HEK293 (cell line): ENCODE data around the gene COA8.

Experiments
- GLI4 ChIP-seq: fragments of 450-650 bp; formaldehyde crosslinking; IDR thresholded peaks from 2 replicates; pipeline ENCODE4 v1.5.1; 2016; ENCODE audit warnings: missing biosample characterization, missing genetic modification characterization
- KLF1 ChIP-seq: fragments of 450-650 bp; formaldehyde crosslinking; IDR thresholded peaks from 2 replicates; pipeline ENCODE4 v1.5.1; 2016; ENCODE audit warnings: missing biosample characterization, missing genetic modification characterization
- OSR2 ChIP-seq: fragments of 450-650 bp; formaldehyde crosslinking; IDR thresholded peaks from 2 replicates; pipeline ENCODE4 v1.5.1; 2016; ENCODE audit warnings: missing biosample characterization, missing genetic modification characterization
- PRDM1 ChIP-seq: fragments of 450-650 bp; formaldehyde crosslinking; IDR thresholded peaks from 2 replicates; pipeline ENCODE4; 2016; ENCODE audit warnings: missing biosample characterization, missing genetic modification characterization
- SALL2 ChIP-seq: fragments of 450-650 bp; formaldehyde crosslinking; IDR thresholded peaks from 2 replicates; pipeline ENCODE4 v1.5.0; 2017; ENCODE audit warnings: missing biosample characterization, mild to moderate bottlenecking, missing genetic modification characterization, borderline replicate concordance
- SCRT2 ChIP-seq: fragments of 450-650 bp; formaldehyde crosslinking; IDR thresholded peaks from 2 replicates; pipeline ENCODE4 v1.5.1; 2016; ENCODE audit warnings: missing biosample characterization, missing genetic modification characterization
- TCF7L2 ChIP-seq: IDR thresholded peaks from 2 replicates; pipeline ENCODE4 v1.6.1; 2011; ENCODE audit warnings: low read depth, mild to moderate bottlenecking, inconsistent platforms, low read length, moderate library complexity, borderline replicate concordance
- YY2 ChIP-seq: fragments of 450-650 bp; formaldehyde crosslinking; IDR thresholded peaks from 2 replicates; pipeline ENCODE4 v1.5.1; 2016; ENCODE audit warnings: missing biosample characterization, missing genetic modification characterization
- ZBTB17 ChIP-seq: fragments of 450-650 bp; formaldehyde crosslinking; IDR thresholded peaks from 2 replicates; pipeline ENCODE4 v1.5.1; 2016; ENCODE audit warnings: missing biosample characterization, missing genetic modification characterization
- ZFP41 ChIP-seq: fragments of 450-650 bp; formaldehyde crosslinking; IDR thresholded peaks from 2 replicates; pipeline ENCODE4 v1.5.1; 2016; ENCODE audit warnings: missing biosample characterization, missing genetic modification characterization, borderline replicate concordance
- ZNF114 ChIP-seq: fragments of 450-650 bp; formaldehyde crosslinking; IDR thresholded peaks from 2 replicates; pipeline ENCODE4 v1.5.0; 2017; ENCODE audit warnings: missing biosample characterization, missing genetic modification characterization
- ZNF146 ChIP-seq: fragments of 450-650 bp; formaldehyde crosslinking; IDR thresholded peaks from 2 replicates; pipeline ENCODE4 v1.5.1; 2016; ENCODE audit warnings: missing biosample characterization, missing genetic modification characterization
- ZNF19 ChIP-seq: fragments of 450-650 bp; formaldehyde crosslinking; IDR thresholded peaks from 2 replicates; pipeline ENCODE4; 2016; ENCODE audit warnings: missing biosample characterization, missing genetic modification characterization, low read depth
- ZNF2 ChIP-seq: fragments of 450-650 bp; formaldehyde crosslinking; IDR thresholded peaks from 2 replicates; pipeline ENCODE4 v1.5.1; 2016; ENCODE audit warnings: missing biosample characterization, missing genetic modification characterization
- ZNF24 ChIP-seq: fragments of 450-650 bp; formaldehyde crosslinking; IDR thresholded peaks from 2 replicates; pipeline ENCODE4 v1.5.1; 2016; ENCODE audit warnings: missing biosample characterization, missing genetic modification characterization
- ZNF266 ChIP-seq: fragments of 450-650 bp; formaldehyde crosslinking; IDR thresholded peaks from 2 replicates; pipeline ENCODE4 v1.5.1; 2016; ENCODE audit warnings: missing biosample characterization, missing genetic modification characterization, low read depth
- ZNF292 ChIP-seq: fragments of 450-650 bp; formaldehyde crosslinking; IDR thresholded peaks from 2 replicates; pipeline ENCODE4 v1.5.1; 2016; ENCODE audit warnings: low read depth, missing biosample characterization, missing genetic modification characterization, borderline replicate concordance
- ZNF302 ChIP-seq: fragments of 450-650 bp; formaldehyde crosslinking; IDR thresholded peaks from 2 replicates; pipeline ENCODE4 v1.5.1; 2016; ENCODE audit warnings: missing biosample characterization, missing genetic modification characterization, low read depth
- ZNF311 ChIP-seq: fragments of 450-650 bp; formaldehyde crosslinking; IDR thresholded peaks from 2 replicates; pipeline ENCODE4 v1.5.1; 2017; ENCODE audit warnings: missing biosample characterization, missing genetic modification characterization, borderline replicate concordance
- ZNF324 ChIP-seq: fragments of 450-650 bp; formaldehyde crosslinking; IDR thresholded peaks from 2 replicates; pipeline ENCODE4 v1.5.1; 2016; ENCODE audit warnings: missing biosample characterization, missing genetic modification characterization
- ZNF423 ChIP-seq: fragments of 450-650 bp; formaldehyde crosslinking; IDR thresholded peaks from 2 replicates; pipeline ENCODE4 v1.5.1; 2016; ENCODE audit warnings: missing biosample characterization, missing genetic modification characterization
- ZNF560 ChIP-seq: fragments of 450-650 bp; formaldehyde crosslinking; IDR thresholded peaks from 2 replicates; pipeline ENCODE4 v1.5.1; 2017; ENCODE audit warnings: missing biosample characterization, missing genetic modification characterization, borderline replicate concordance
- ZNF621 ChIP-seq: fragments of 450-650 bp; formaldehyde crosslinking; IDR thresholded peaks from 2 replicates; pipeline ENCODE4 v1.5.1; 2017; ENCODE audit warnings: missing biosample characterization, missing genetic modification characterization
- ZNF629 ChIP-seq: fragments of 450-650 bp; formaldehyde crosslinking; IDR thresholded peaks from 2 replicates; pipeline ENCODE4 v1.5.1; 2017; ENCODE audit warnings: missing biosample characterization, missing genetic modification characterization
- ZNF664 ChIP-seq: fragments of 450-650 bp; formaldehyde crosslinking; IDR thresholded peaks from 2 replicates; pipeline ENCODE4 v1.5.1; 2016; ENCODE audit warnings: missing biosample characterization, missing genetic modification characterization
- ZNF776 ChIP-seq: fragments of 450-650 bp; formaldehyde crosslinking; IDR thresholded peaks from 2 replicates; pipeline ENCODE4 v1.5.0; 2017; ENCODE audit warnings: missing biosample characterization, missing genetic modification characterization, borderline replicate concordance
- ZNF785 ChIP-seq: fragments of 450-650 bp; formaldehyde crosslinking; IDR thresholded peaks from 2 replicates; pipeline ENCODE4 v1.5.1; 2016; ENCODE audit warnings: missing biosample characterization, missing genetic modification characterization
- ZNF837 ChIP-seq: fragments of 450-650 bp; formaldehyde crosslinking; IDR thresholded peaks from 2 replicates; pipeline ENCODE4 v1.5.1; 2016; ENCODE audit warnings: missing biosample characterization, missing genetic modification characterization
- ZXDB ChIP-seq: fragments of 450-650 bp; formaldehyde crosslinking; IDR thresholded peaks from 2 replicates; pipeline ENCODE4 v1.5.1; 2016; ENCODE audit warnings: missing biosample characterization, missing genetic modification characterization
- TF ChIP-seq, protein P1 (sequence below): fragments of 450-650 bp; formaldehyde crosslinking; IDR thresholded peaks from 2 replicates; pipeline ENCODE4 v1.5.1; 2016; ENCODE audit warnings: missing biosample characterization, missing genetic modification characterization
- TF ChIP-seq, protein P2 (sequence below): fragments of 450-650 bp; formaldehyde crosslinking; IDR thresholded peaks from 2 replicates; pipeline ENCODE4 v1.5.1; 2016; ENCODE audit warnings: missing biosample characterization, missing genetic modification characterization
- TF ChIP-seq, protein P3 (sequence below): fragments of 450-650 bp; formaldehyde crosslinking; IDR thresholded peaks from 2 replicates; pipeline ENCODE4 v1.5.1; 2017; ENCODE audit warnings: missing biosample characterization, missing genetic modification characterization
- TF ChIP-seq, protein P4 (sequence below): fragments of 450-650 bp; formaldehyde crosslinking; conservative IDR thresholded peaks from 2 replicates; pipeline ENCODE4 v1.5.1; 2016; ENCODE audit warnings: low read depth, missing biosample characterization, missing genetic modification characterization

COA8 gene

DNA sequence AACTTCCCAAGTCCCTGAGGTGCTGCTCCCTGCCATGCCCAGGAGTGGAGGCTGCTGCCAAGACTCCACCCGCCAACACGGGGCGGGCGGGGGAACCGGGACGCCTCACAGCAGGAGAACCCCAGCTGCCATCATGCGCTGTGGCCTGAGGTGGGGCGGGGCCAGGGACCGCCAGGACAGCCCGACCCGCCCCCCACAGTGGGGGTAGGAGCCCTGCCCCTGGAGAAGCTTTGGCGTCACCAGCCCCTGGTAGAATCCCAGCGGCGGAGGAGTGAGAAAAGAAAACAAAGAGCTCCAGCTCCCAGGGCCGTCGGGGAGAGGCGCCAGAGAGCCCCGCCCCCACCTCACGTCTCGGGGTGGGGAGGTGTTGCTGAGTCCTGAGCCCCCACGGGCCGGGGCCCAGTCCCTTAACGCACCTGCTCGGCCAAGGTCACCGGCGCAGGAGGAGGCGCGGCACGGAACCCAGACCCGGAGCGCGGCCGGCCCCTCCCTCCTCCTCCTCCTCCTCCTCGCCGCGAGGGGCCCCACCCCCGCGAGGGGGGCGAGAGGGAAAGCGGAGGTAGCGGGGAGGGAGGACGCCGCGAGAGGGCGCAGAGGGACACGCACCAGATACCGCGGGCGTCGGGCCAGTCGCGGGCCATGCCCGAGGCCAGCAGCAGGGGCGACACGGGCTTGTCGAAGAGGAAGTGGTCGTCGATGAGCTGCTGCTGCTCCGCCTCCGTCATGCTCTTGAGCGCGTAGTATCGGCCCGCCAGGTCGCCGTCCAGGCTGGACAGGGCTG, 41.9 kb upstream of the COA8 start (continued):
- TF ChIP-seq ZNF311, result no peak
- TF ChIP-seq GLI4 (tag by site-specific recombination), result no peak
- TF ChIP-seq, protein P1, sequence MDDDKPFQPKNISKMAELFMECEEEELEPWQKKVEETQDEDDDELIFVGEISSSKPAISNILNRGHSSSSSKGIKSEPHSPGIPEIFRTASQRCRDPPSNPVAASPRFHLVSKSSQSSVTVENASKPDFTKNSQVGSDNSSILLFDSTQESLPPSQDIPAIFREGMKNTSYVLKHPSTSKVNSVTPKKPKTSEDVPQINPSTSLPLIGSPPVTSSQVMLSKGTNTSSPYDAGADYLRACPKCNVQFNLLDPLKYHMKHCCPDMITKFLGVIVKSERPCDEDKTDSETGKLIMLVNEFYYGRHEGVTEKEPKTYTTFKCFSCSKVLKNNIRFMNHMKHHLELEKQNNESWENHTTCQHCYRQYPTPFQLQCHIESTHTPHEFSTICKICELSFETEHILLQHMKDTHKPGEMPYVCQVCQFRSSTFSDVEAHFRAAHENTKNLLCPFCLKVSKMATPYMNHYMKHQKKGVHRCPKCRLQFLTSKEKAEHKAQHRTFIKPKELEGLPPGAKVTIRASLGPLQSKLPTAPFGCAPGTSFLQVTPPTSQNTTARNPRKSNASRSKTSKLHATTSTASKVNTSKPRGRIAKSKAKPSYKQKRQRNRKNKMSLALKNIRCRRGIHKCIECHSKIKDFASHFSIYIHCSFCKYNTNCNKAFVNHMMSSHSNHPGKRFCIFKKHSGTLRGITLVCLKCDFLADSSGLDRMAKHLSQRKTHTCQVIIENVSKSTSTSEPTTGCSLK (tag by site-specific recombination), result no peak
- no peak for TF ChIP-seq SALL2 (tag by site-specific recombination)
- TF ChIP-seq ZNF302 (tag by site-specific recombination), result no peak
- peak; percentile 56; the same call in 1 of the 2 replicates for TF ChIP-seq ZNF785
- peak; percentile 90 for TF ChIP-seq KLF1
- peak; percentile 78 for TF ChIP-seq ZNF146
- TF ChIP-seq, protein P2, sequence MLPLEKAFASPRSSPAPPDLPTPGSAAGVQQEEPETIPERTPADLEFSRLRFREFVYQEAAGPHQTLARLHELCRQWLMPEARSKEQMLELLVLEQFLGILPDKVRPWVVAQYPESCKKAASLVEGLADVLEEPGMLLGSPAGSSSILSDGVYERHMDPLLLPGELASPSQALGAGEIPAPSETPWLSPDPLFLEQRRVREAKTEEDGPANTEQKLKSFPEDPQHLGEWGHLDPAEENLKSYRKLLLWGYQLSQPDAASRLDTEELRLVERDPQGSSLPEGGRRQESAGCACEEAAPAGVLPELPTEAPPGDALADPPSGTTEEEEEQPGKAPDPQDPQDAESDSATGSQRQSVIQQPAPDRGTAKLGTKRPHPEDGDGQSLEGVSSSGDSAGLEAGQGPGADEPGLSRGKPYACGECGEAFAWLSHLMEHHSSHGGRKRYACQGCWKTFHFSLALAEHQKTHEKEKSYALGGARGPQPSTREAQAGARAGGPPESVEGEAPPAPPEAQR (tag by site-specific recombination), result peak; percentile 49; the same call in 1 of the 2 replicates
- TF ChIP-seq ZNF560 (tag by site-specific recombination), result no peak
- TF ChIP-seq ZXDB (tag by site-specific recombination), result peak; percentile 100
- TF ChIP-seq ZNF324 (tag by site-specific recombination), result peak; percentile 95
- TF ChIP-seq OSR2 (tag by site-specific recombination), result peak; percentile 99
- peak; percentile 63 for TF ChIP-seq PRDM1
- TF ChIP-seq, protein P3, sequence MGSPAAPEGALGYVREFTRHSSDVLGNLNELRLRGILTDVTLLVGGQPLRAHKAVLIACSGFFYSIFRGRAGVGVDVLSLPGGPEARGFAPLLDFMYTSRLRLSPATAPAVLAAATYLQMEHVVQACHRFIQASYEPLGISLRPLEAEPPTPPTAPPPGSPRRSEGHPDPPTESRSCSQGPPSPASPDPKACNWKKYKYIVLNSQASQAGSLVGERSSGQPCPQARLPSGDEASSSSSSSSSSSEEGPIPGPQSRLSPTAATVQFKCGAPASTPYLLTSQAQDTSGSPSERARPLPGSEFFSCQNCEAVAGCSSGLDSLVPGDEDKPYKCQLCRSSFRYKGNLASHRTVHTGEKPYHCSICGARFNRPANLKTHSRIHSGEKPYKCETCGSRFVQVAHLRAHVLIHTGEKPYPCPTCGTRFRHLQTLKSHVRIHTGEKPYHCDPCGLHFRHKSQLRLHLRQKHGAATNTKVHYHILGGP, result no peak
- TF ChIP-seq ZNF423 (tag by site-specific recombination), result peak; percentile 85
- peak; percentile 83 for TF ChIP-seq ZNF24 (tag by site-specific recombination)
- TF ChIP-seq ZNF292 (tag by site-specific recombination), result no peak
- TF ChIP-seq, protein P4, sequence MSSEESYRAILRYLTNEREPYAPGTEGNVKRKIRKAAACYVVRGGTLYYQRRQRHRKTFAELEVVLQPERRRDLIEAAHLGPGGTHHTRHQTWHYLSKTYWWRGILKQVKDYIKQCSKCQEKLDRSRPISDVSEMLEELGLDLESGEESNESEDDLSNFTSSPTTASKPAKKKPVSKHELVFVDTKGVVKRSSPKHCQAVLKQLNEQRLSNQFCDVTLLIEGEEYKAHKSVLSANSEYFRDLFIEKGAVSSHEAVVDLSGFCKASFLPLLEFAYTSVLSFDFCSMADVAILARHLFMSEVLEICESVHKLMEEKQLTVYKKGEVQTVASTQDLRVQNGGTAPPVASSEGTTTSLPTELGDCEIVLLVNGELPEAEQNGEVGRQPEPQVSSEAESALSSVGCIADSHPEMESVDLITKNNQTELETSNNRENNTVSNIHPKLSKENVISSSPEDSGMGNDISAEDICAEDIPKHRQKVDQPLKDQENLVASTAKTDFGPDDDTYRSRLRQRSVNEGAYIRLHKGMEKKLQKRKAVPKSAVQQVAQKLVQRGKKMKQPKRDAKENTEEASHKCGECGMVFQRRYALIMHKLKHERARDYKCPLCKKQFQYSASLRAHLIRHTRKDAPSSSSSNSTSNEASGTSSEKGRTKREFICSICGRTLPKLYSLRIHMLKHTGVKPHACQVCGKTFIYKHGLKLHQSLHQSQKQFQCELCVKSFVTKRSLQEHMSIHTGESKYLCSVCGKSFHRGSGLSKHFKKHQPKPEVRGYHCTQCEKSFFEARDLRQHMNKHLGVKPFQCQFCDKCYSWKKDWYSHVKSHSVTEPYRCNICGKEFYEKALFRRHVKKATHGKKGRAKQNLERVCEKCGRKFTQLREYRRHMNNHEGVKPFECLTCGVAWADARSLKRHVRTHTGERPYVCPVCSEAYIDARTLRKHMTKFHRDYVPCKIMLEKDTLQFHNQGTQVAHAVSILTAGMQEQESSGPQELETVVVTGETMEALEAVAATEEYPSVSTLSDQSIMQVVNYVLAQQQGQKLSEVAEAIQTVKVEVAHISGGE, result peak; percentile 38; the same call in 1 of the 2 replicates
- peak; percentile 51 for TF ChIP-seq YY2 (tag by site-specific recombination)
- TF ChIP-seq ZNF114, result no peak
- TF ChIP-seq ZNF19 (tag by site-specific recombination), result no peak
- peak; percentile 87 for TF ChIP-seq ZNF837
- no peak for TF ChIP-seq TCF7L2
- peak; percentile 98 for TF ChIP-seq ZNF2
- no peak for TF ChIP-seq ZNF621
- no peak for TF ChIP-seq ZNF266 (tag by site-specific recombination)
- TF ChIP-seq ZBTB17 (tag by site-specific recombination), result peak; percentile 89
- TF ChIP-seq ZNF664 (tag by site-specific recombination), result no peak
- TF ChIP-seq SCRT2 (tag by site-specific recombination), result peak; percentile 53; the same call in 1 of the 2 replicates
- TF ChIP-seq ZNF776 (tag by site-specific recombination), result no peak
- no peak for TF ChIP-seq ZFP41
- TF ChIP-seq ZNF629 (tag by site-specific recombination), result peak; percentile 99
